Breast epithelium (tissue), 3 donors: ENCODE data around the gene RXRG.

Experiments used
- CTCF ChIP-seq, 3 donors: fragments of 450-650 bp; IDR thresholded peaks; one replicate each; pipeline ENCODE4 v1.5.1; 2016 to 2017; ENCODE audit warnings: antibody characterized with exemption in 3 of 3, mild to moderate bottlenecking in 3 of 3, moderate library complexity in 3 of 3
- POLR2A ChIP-seq: fragments of 450-650 bp; IDR thresholded peaks from one replicate; pipeline ENCODE4 v1.6.1; 2016; ENCODE audit warnings: antibody characterized with exemption, mild to moderate bottlenecking, moderate library complexity
- POLR2AphosphoS5 ChIP-seq, 3 donors: sonication (generic); formaldehyde crosslinking; IDR thresholded peaks; one replicate each; pipeline ENCODE4 v1.6.1; 2017; ENCODE audit warnings: antibody characterized with exemption in 3 of 3

DNA sequence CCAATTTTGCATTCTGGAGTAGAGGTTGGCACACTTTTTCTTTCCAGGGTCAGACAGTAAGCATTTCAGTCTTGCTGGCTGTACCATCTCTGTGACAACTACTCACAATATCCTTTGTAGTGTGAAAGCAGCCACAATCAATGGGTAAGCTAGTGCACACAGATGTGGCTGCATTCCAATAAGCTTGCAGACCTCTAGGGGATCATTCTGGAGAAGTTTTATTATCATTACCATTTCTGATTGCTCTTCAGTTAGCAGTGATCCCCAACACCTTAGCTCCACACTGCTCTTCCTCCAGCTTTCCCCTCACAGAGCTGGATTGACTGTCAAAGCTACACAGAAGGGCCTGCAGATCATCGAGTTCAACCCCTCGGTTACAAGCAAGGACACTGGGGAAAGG, 9.1 kb downstream of the RXRG start:
- no peak for TF ChIP-seq POLR2AphosphoS5 (IDR thresholded peaks at IDR 0.05)
- no peak for TF ChIP-seq CTCF (IDR thresholded peaks at IDR 0.05)
- TF ChIP-seq POLR2A, result no peak
